Right renal cortex interstitium (tissue), 3 donors: ENCODE data around the gene PLD6. TPM values are rescaled to one million over a fixed set of nuclear protein-coding genes. Genes with fewer than 3 reads are reported as not detected.
"Not testable (repeated sequence)": the region's sequence is repeated elsewhere in the genome, so short reads cannot be mapped to it uniquely, and the experiment has no call there.

Experiments used
- DNase-seq, 3 donors: peaks; one replicate each; pipeline ENCODE4 v3.0.0-alpha.2; 2013; ENCODE audit warnings: low read depth in 3 of 3, low spot score in 2 of 3
- polyA plus RNA-seq, 3 donors: library from polyadenylated mRNA; unstranded; fragments of 120-200 nt; gene quantifications; one replicate each; pipeline ENCODE4 v1.2.1, GENCODE V29; 2013; ENCODE audit not compliant: insufficient read length in 3 of 3

The PLD6 gene
- polyA plus RNA-seq, 3 donors: 3.4 TPM

DNA sequence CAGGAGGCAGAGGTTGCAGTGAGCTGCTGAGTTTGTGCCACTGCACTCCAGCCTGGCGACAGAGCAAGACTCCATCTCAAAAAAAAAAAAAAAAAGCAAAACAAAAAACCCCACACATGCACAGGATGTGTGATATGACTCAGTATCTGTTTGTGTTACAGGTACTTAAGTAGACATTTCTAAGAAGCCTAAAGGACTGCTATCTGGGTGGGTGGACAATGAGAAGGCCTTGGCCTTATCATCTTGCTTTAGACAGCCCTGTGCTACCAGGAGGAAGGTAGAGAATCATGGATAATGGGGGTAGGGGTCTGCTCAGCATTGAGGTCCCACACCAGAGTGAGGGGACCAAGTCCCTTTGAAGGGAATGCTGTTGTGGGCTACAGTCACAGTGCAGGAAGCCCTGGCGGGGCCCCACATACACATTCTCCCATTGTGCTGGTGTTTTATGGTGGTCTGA lies 26.7 kb downstream of the PLD6 start:
- DNase-seq: no peak

DNA sequence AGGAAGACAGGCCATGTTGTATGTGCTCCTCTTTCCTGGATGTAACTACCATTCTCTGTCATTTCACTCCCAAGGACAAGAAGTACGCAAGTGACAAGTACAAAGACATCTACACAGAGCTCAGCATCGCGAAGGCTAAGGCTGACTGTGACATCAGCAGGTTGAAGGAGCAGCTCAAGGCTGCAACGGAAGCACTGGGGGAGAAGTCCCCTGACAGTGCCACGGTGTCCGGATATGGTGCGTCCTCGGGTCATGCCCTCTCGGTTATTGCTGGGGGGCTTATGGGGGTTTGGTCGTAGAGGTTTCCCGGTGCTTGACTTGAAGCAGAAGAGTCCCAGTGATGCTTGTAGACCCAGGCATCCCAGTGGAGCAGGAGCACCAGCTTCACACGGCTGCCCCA lies 29.0 kb downstream of the PLD6 start:
- no peak for DNase-seq

DNA sequence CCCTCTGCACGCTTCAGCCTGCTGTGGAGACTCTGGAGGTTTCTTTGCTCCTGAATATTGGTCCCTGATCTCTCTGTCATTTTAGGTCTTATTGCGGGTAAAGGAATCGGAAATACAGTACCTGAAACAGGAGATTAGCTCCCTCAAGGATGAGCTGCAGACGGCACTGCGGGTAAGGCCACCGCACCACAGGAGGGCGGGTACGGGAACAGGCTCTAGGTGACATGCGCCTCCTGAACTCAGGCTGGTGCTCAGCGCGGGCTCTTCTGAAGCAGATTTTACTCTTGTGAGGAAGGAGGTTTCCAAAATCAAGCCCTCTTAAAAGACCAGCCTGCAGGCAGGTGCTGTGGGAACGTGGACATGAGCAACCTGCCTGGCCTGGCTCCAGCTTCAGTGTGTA lies 29.8 kb downstream of the PLD6 start:
- DNase-seq: no peak

DNA sequence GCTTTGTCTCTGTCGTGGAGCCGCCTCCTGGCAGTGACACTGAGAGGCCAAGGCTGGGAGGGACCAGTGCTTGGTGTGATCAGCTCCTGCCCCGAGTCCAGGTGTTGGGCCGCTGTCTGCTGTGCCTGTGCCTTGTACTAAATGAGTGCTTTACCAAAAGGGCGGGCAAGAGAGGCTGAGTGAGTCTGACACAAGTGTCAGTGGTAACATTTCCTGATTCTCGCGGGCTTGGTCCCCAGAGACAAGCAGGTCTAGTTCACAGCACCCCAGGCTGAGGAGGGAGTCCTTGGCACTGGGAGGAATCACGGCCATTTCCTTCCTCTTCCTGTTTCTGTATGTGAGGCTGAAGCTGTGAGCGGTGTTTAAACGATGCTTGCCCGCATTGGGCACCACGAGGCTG lies 30.2 kb downstream of the PLD6 start:
- DNase-seq: no peak

DNA sequence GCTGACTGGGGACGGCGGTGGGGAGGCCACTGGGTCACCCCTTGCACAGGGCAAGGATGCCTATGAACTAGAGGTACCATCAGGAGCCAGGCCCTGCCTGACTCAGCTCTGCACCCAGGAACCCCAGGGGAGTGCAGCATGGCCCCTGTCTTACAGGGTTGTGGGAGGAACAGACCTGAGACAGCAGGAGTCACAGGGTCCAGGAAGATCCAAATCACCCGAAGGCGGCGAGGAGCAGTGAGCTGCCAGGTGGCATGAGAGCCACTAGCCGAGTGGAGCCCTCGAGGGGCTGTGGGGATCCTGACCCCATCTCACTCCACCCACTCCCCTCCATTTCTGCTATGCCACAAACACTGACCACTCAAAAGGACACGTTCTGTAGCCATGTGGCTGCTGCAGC lies 30.8 kb downstream of the PLD6 start:
- DNase-seq: no peak

DNA sequence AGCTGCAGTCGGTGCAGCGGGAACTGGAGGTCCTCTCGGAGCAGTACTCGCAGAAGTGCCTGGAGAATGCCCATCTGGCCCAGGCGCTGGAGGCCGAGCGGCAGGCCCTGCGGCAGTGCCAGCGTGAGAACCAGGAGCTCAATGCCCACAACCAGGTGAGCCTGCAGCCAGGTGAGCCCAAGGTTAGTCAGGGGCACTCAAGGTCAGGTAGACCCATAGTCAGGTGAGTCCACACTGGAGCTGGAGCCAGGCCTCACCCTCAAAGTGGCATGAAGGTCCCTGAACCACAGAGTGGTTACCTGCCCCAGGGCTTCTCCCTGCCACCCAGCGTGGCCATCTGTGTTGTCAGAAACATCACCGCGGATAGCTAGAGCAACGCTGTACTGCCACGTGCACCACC lies 32.2 kb downstream of the PLD6 start:
- no peak for DNase-seq

DNA sequence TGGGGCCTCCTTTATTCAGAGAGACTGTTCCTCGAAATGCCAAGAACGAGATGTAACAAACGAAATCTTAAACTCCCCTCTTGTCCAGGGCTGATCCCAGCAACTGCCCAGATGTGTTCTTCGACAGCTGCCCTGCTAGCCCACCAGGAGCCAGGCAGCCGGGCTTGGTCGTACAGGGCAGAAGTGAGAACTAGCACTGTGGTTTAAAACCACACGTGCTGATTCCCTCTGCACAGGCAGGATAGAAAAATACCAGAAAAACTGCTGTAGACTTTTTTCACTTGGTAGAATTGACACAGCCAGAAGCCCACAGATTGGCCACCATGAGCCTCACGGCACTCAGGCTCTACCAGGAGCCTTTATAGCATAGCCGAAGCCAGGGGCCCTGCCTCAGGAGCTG lies 33.1 kb downstream of the PLD6 start:
- DNase-seq: no peak

DNA sequence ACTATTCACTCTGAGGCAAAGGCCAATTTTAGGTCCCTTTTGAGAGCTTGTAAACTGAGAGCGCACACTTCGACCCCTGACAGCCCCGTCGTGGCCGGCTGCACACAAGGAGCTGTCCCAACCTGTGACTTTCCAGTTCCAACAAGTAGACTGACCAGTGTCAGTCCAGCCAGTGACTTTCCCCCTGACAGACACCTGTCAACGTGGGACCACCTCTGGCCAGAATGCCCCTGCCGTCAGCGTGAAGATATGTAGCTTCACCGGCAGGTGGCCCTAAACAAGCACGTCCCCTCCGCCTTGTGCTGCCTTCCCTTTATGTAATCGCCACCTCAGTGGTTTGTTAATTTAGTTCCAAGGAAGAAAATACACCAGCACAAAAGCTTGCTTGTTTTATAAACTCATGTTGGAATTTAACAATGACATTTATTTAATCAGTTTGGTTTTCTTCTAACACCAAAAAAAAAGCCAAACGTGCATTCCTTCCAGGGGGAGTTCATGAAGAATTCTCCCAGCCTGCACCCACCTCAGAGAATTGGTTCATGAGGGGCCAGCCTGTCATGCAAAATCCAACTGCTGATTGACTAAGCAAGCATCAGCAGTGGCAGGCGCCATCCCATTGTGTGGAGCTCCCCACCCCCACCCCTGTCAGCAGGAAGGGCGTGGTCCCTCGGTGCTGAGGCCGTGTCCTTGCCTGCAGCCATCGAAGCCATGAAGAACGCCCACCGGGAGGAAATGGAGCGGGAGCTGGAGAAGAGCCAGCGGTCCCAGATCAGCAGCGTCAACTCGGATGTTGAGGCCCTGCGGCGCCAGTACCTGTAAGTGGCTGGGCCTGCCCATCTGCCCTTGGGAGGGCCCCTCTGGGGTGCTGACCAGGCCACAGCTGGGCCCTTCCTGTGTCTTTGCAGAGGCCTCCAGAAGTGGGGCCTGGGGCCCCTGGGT lies 33.9 kb downstream of the PLD6 start:
- DNase-seq: no peak

DNA sequence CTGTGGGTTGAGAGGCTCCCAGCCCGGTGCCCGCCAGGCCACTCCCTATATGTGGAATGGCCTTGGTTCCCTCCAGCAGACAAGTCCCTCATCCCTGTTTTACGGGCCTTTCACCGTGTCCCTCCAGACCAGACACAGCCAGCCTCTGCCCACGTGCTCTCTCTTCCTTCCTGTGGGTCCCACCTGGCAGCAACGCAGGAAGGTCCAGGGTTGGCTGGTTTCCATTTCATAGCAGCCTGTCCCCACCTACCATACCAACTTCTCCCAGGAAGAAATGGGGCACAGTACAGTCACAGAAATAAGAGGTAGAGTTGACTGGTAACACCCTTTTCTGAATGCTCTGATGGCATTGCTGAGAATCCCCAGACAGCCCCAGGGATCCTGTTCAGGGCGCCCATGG lies 34.9 kb downstream of the PLD6 start:
- no peak for DNase-seq

DNA sequence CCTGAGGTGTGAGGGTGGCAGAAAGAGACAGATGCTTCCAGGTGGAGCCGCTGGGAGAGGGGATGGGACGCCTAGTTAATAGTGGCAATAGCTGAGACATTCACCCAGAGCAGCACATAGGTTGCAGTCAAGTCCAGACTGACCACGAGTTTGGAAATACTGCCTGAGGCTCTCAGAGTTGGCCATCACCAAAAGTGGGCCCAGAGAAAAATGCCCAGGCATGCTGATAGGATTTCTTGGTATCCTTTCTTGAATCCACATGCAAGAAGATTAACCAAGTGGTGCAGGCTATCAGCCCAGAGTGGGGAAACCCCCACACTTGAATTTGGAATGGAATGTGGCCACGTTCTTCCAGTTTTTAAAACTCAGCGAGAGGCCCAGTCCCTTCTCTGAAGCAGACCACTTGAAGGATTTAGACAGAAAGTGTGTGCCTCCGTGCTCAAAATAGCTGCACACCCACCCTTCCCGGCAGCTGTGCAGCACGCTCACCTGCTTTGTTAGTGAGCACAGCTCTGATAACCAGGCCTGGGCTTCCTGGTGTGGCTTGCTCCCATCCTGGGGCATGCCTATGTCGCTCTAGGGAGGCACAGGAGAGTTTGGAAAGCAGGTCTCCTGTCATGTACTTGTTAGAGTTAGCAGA lies 35.7 kb downstream of the PLD6 start:
- DNase-seq: no peak

DNA sequence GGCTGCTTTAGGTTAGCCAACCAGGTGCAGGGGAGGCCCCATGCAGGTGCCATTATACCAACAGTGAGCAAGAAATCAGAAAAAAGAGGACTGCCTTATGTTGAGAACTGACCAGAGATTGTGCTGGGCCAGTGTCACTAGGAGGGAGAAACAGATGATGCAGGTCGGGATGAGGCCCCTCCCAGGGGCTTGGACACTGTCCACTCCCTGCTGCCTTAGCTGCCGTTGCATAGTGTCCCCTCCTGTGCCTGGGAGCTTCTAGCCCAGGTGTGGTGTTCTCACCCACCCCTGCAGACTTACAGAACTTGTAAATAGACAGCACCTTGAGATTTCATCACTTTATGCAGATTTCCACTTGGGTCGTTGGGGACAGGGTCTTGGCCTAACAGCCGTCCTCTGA lies 36.7 kb downstream of the PLD6 start:
- no peak for DNase-seq

DNA sequence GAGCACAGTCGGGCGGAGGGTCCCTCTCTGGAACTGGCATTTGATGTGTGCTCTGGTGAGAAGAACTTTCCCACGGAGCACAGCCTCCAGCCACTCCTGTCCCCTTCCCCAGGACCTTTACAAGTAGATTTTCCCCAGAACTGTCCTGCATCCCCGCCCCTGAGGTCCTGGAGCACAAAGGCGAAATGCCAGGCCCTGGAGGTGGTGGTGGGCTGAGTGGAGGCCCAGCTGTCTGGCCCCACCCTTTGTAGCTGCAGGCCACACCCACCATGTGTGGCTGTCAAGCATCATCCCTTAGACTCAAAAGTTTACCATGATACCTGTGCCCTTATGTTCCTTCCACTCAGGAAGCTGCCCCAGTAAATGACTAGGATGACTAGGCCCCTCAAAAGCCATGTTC lies 37.7 kb downstream of the PLD6 start:
- DNase-seq: no peak

DNA sequence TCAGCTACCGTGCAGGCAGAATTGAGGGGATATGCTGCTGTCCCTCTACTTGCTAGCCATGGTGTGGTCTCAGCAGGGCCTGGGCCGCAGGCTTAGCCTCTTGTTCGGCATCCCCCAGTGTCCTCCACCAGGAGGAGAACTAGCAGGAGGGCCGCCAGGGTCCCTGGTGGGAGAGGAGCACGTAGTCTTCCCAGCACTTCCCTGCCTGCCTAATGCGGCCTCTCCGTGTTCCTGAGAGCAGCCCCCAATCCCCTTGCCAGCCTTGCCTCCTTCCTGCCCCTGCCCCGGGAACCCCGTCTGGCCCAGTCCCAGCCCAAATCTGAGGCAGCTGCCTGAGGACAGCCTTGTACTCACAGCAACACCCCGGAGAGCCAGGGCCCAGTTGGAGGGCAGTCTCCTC lies 38.1 kb downstream of the PLD6 start:
- DNase-seq: no peak

DNA sequence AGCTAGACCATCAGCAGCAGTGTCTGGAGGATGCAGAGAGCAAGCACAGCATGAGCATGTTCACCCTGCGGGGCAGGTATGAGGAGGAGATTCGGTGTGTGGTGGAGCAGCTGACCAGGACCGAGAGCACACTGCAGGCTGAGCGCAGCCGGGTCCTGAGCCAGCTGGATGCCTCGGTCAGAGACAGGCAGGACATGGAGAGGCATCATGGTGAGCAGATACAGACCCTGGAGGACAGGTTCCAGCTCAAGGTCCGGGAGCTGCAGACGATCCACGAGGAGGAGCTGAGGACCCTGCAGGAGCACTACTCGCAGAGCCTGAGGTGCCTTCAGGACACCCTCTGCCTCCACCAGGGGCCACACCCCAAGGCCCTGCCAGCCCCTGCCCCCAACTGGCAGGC lies 38.8 kb downstream of the PLD6 start:
- no peak for DNase-seq

DNA sequence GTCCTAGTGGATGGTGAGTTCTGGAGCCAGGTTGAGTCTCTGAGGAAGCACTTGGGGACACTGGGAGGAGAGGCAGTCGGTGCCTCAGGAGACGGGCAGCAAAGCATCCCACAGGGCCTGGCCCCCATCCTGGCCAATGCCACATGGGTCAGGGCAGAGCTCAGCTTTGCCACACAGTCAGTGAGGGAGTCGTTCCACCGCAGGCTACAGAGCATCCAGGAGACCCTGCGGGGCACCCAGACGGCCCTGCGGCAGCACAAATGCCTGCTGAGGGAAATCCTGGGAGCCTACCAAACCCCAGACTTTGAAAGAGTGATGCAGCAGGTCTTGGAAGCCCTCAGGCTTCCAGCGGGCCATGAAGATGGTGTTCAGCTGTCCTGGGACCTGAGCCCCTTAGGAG lies 39.7 kb downstream of the PLD6 start:
- no peak for DNase-seq

DNA sequence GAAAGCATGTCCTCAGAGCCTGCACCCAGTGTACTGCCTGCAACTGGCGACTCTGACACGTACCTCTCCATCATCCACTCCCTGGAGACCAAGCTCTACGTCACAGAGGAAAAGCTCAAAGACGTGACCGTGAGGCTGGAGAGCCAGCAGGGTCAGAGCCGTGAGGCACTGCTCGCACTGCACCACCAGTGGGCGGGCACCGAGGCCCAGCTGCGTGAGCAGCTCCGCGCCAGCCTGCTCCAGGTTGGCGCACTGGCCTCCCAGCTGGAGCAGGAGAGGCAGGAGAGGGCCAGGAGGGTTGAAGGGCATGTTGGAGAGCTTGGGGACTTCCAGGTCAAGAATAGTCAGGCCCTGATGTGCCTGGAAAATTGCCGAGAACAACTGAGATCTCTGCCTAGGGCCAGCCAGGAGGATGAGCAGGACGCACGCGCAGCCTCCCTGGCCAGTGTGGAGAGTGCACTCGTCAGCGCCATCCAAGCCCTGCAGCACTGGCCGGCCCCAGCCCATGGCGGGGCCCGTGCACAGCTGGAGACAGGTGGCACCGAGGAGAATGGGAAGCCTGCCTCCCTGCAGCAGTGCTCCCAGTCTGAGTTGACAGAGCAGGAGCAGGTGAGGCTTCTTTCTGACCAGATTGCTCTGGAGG lies 40.3 kb downstream of the PLD6 start:
- no peak for DNase-seq

DNA sequence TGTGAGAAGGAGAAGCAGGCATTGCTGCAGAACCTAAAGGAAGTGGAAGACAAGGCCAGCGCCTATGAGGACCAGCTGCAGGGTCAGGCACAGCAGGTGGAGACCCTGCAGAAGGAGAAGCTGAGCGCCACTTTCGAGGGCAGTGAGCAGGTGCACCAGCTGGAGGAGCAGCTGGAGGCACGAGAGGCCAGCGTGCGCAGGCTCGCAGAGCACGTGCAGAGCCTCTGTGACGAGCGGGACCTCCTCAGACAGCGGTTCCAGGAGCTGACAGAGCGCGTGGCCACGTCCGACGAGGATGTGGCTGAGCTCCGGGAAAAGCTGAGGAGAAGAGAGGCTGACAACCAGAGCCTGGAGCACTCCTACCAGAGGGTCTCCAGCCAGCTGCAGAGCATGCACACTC lies 41.5 kb downstream of the PLD6 start:
- DNase-seq: no peak

DNA sequence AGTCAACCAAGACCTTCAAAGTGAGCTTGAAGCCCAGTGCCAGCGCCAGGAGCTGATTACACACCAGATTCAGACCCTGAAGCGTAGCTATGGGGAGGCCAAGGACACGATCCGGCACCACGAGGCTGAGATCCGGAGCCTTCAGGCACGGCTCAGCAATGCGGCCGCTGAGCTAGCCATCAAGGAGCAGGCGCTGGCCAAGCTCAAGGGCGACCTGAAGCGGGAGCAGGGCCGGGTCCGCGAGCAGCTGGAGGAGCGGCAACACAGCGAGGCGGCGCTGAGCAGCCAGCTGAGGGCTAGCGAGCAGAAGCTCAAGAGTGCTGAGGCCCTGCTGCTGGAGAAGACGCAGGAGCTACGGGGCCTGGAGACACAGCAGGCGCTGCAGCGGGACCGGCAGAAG lies 42.0 kb downstream of the PLD6 start:
- DNase-seq: no peak

DNA sequence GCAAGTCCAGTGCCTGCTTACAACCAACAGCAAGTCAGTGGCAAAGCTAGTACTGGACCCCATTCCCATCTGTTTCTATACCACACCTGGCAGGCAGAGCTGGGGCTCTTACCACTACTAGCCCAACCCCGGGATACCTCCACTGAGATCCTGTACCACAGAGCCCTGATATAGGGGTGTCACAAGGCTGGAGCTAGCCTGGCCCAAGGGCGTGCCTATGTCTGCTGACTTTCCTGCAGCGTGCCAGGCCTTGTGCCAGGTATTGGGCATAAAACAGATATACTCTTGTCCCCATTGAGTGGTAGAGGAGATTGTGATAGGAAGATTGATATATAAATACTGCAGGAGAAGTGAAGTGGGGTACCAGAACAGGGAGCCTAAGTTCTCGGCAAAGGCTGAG lies 44.4 kb downstream of the PLD6 start:
- DNase-seq: no peak

DNA sequence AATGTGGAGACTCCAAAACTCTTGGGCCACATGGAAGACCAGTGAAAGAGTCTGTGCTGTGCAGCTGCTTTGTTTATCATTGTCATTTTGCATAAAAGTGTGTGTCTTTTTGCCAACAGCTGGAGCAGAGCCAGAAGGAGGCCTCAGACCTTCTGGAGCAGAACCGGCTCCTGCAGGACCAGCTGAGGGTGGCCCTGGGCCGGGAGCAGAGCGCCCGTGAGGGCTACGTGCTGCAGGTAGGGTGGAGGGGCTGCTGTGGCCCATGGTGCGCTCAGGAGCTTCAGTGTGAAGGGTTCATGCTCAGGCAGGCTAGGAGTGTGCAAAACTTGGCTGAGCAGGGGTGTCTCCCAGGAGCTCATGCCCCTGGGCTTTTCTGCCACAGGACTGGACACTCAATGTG lies 45.0 kb downstream of the PLD6 start:
- no peak for DNase-seq

DNA sequence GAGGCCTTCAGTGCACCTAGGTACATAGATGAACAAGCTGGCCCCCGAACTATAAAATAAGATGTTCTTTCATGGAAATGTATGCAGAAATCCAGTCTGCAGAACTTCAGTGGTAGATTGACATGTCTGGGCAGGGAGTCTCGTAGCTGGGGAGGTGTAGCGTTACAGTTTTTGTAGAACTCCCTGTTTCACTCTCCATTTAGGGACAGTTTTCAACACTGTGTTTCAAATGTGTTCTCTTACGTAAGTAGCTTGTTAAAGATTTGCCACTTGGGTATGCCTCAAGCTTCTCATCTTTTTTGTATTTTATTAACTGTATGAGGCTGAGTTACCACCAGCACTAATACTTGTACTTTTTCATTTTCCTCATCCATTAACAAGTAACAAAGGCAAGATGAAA lies 46.6 kb downstream of the PLD6 start:
- DNase-seq: no peak

DNA sequence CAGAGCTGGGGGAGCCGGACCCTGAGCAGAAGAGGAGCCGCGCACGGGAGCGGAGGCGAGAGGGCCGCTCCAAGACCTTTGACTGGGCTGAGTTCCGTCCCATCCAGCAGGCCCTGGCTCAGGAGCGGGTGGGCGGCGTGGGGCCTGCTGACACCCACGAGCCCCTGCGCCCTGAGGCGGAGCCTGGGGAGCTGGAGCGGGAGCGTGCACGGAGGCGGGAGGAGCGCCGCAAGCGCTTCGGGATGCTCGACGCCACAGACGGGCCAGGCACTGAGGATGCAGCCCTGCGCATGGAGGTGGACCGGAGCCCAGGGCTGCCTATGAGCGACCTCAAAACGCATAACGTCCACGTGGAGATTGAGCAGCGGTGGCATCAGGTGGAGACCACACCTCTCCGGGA lies 47.6 kb downstream of the PLD6 start:
- not testable (repeated sequence) for DNase-seq
